Measurements from ENCODE around the gene ESAM.

- TF ChIP-seq CTCF (IDR thresholded peaks at IDR 0.05) (no peak), POLR2A (IDR thresholded peaks at IDR 0.05) (no peak)
Observed at GRCh38 chr11:124759266-124760204, 2.6 kb downstream of the ESAM start.

All from tibial nerve (tissue), 3 donors.